ENCODE results near the gene COL4A4. TPM values are rescaled to one million over a fixed set of nuclear protein-coding genes. Genes with fewer than 3 reads are reported as not detected.

The COL4A4 gene
- total RNA-seq, 6 experiments from 2014 or later: 0.02 to 0.11 (median 0.03) TPM; not detected in 3

DNA sequence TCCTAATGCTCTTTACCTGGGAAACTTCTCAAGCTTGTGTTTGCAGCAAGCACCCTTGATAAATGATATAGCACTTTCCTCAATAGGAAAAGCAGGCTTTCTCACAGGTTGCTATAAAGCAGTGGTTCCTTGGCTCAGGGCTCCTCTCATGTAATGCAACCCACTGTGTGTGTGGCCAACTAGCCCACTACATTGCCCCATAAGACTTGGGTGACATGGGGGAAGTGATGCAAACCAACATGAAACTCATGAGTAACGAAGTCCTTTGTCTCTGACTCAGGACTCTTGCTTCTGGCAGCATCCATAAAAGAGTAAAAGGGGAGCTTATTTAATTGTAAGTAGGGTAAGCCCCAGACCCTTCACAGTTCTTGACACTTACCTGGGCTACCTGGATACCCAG, 106.9 kb downstream of the COL4A4 start:
- no peaks in the 10 kb centered on the region for H3K4me1 Mint-ChIP-seq (ENCODE audit: low read depth)
- H3K27me3 Mint-ChIP-seq (ENCODE audit: insufficient read depth): peaks cover 3% of the 10 kb centered on the region
- no peak overlapping the region for H3K27ac Mint-ChIP-seq
- H3K9me3 Mint-ChIP-seq: no peaks in the 10 kb centered on the region
- no peak for TF ChIP-seq CTCF (IDR thresholded peaks at IDR 0.05)
- DNase-seq: no peak
- H3K36me3 Mint-ChIP-seq (ENCODE audit: low read depth): no peaks in the 10 kb centered on the region
- H3K4me3 Mint-ChIP-seq: no peak overlapping the region

DNA sequence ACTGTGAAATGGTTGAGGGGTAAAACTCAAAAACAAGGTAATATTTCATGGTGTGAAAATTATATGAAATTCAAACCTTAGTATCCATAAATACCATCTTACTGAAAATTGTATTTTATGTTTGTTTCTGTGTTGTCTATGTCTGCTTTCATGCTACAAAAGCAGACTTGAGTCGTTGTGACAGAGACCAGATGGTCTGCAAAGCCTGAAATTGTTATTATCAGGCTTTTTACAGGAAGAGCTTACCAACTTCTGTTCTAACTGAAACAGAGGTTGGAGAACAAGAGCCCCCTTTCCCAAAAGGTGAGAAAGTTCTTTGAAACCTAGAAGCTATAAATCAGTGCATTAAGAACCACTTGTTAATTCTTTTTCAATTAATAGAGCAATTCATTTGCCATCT, 110.0 kb downstream of the COL4A4 start:
- H3K4me3 Mint-ChIP-seq: no peak overlapping the region
- no peak overlapping the region for H3K27ac Mint-ChIP-seq
- peaks cover 3% of the 10 kb centered on the region; the same call in 1 of the 2 replicates for H3K27me3 Mint-ChIP-seq (ENCODE audit: insufficient read depth)
- no peak for DNase-seq
- no peaks in the 10 kb centered on the region for H3K9me3 Mint-ChIP-seq
- no peaks in the 10 kb centered on the region for H3K36me3 Mint-ChIP-seq (ENCODE audit: low read depth)
- no peak for TF ChIP-seq CTCF (IDR thresholded peaks at IDR 0.05)
- H3K4me1 Mint-ChIP-seq (ENCODE audit: low read depth): no peaks in the 10 kb centered on the region

GRCh38 chr2:227052879-227053278, 111.1 kb downstream of the COL4A4 start:
- Mint-ChIP-seq H3K4me3 (no peak overlapping the region), H3K27me3 (ENCODE audit: insufficient read depth) (peaks cover 3% of the 10 kb centered on the region; the same call in 1 of the 2 replicates), H3K27ac (no peak overlapping the region), H3K9me3 (no peaks in the 10 kb centered on the region), H3K36me3 (ENCODE audit: low read depth) (no peaks in the 10 kb centered on the region), H3K4me1 (ENCODE audit: low read depth) (no peaks in the 10 kb centered on the region)
- no peak for TF ChIP-seq CTCF (IDR thresholded peaks at IDR 0.05)
- no peak for DNase-seq

DNA sequence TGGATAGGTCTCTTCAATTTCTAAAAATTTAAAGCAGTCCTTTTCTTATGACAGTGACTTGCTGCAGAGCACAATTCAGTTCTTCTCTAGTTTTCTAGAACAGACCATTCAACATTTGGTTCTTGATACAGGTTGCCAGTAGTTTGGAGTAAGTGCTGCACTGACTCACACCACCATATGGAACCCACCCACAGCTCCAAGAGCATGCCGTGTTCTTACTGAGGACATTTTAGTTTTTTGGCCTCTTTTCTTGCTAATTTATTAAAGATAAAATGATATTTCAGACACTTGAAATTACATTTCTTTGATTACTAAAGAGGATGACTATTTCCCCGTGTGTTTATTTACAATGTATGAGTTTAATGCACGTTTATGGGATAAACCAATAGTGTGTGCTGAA, 120.0 kb downstream of the COL4A4 start:
- no peak overlapping the region for H3K27ac Mint-ChIP-seq
- no peaks in the 10 kb centered on the region for H3K9me3 Mint-ChIP-seq
- no peak for DNase-seq
- H3K27me3 Mint-ChIP-seq (ENCODE audit: insufficient read depth): no peaks in the 10 kb centered on the region; the same call in 1 of the 2 replicates
- H3K4me1 Mint-ChIP-seq (ENCODE audit: low read depth): no peaks in the 10 kb centered on the region
- H3K36me3 Mint-ChIP-seq (ENCODE audit: low read depth): no peaks in the 10 kb centered on the region
- no peak overlapping the region for H3K4me3 Mint-ChIP-seq
- TF ChIP-seq CTCF (IDR thresholded peaks at IDR 0.05): no peak

GRCh38 chr2:227038550-227039189, 125.3 kb downstream of the COL4A4 start:
- Mint-ChIP-seq H3K4me3 (no peak overlapping the region), H3K9me3 (no peaks in the 10 kb centered on the region)
- TF ChIP-seq CTCF (IDR thresholded peaks at IDR 0.05): no peak

More at GRCh38 chr2:227038550-227039189, 125.3 kb downstream of the COL4A4 start:
- H3K4me1 Mint-ChIP-seq (ENCODE audit: low read depth): peaks cover 9% of the 10 kb centered on the region
- H3K36me3 Mint-ChIP-seq (ENCODE audit: low read depth): no peaks in the 10 kb centered on the region
- no peak for DNase-seq
- H3K27ac Mint-ChIP-seq: no peak overlapping the region
- H3K27me3 Mint-ChIP-seq (ENCODE audit: insufficient read depth): no peaks in the 10 kb centered on the region; the same call in 1 of the 2 replicates

All from HFFc6 (cell line).